Posterior cingulate gyrus (tissue), 11 donors: ENCODE data around the gene CKAP4.
A peak's percentile ranks its signal among the peaks of the same experiment; 100 is the strongest.

Source experiments
- DNase-seq, 10 donors: peaks; one replicate each; pipeline versions ENCODE4 v3.0.0 to v3.0.0-alpha.2; 2020 to 2021; ENCODE audit warnings: mixed read lengths in 3 of 10
- intact Hi-C: fragments of 100-400 bp; cut with DNase I; formaldehyde crosslinking; loops from one replicate; pipeline ENCODE4 v1.15.1; 2023

Gene CKAP4

GRCh38 chr12:106213662-106214061 lies 34.2 kb downstream of the CKAP4 start:
- intact Hi-C loops = no loop called here
- DNase-seq = no peak

- DNase-seq = no peak
- intact Hi-C loops = no loop called here
Measured at GRCh38 chr12:106211973-106212372, 35.8 kb downstream of the CKAP4 start.

- peak in 2 of 10 donors; percentile 55 to 86 for DNase-seq
- intact Hi-C loops = no loop called here
Measured at GRCh38 chr12:106205208-106206069, 42.4 kb downstream of the CKAP4 start.

- intact Hi-C loops = no loop called here
Measured at GRCh38 chr12:106204312-106204711, 43.5 kb downstream of the CKAP4 start.

GRCh38 chr12:106197906-106198623 lies 49.8 kb downstream of the CKAP4 start:
- intact Hi-C loops = no loop called here
- no peak for DNase-seq

More at GRCh38 chr12:106204312-106204711, 43.5 kb downstream of the CKAP4 start:
- DNase-seq = no peak

GRCh38 chr12:106195621-106196027 lies 52.2 kb downstream of the CKAP4 start:
- intact Hi-C loops = no loop called here
- peak in 6 of 10 donors; percentile 27 to 78 (median 34) for DNase-seq

- intact Hi-C loops = no loop called here
- no peak for DNase-seq
Measured at GRCh38 chr12:106194351-106194750, 53.5 kb downstream of the CKAP4 start.

GRCh38 chr12:106193394-106194215 lies 54.2 kb downstream of the CKAP4 start:
- DNase-seq = no peak
- intact Hi-C loops = no loop called here

- intact Hi-C loops = no loop called here
- peak in 2 of 10 donors; percentile 11 to 52 for DNase-seq
Measured at GRCh38 chr12:106192659-106193393, 55.0 kb downstream of the CKAP4 start.

GRCh38 chr12:106190581-106190980 lies 57.2 kb downstream of the CKAP4 start:
- intact Hi-C loops = no loop called here
- no peak for DNase-seq

GRCh38 chr12:106189341-106189740 lies 58.5 kb downstream of the CKAP4 start:
- intact Hi-C loops = no loop called here
- DNase-seq = no peak

- DNase-seq = peak in 1 of 10 donors; percentile 77
Measured at GRCh38 chr12:106188256-106188655, 59.6 kb downstream of the CKAP4 start.

More at GRCh38 chr12:106188256-106188655, 59.6 kb downstream of the CKAP4 start:
- intact Hi-C loops = no loop called here
